Activated naive CD4-positive, alpha-beta T cell treated with anti-CD3 and anti-CD28 coated beads, Interleukin-2, amount 50 U/mL, for 24 hours (primary cell): ENCODE results near the gene ABR.

Experiments
- H3K27ac Mint-ChIP-seq: one replicate; pipeline ENCODE4 v1.8.0; 2021; ENCODE audit warnings: mild to moderate bottlenecking, mixed read lengths
- H3K27me3 Mint-ChIP-seq: one replicate; pipeline ENCODE4 v1.8.0; 2021; ENCODE audit warnings: mixed read lengths
- H3K36me3 Mint-ChIP-seq: one replicate; pipeline ENCODE4 v1.8.0; 2021; ENCODE audit warnings: mixed read lengths
- H3K4me1 Mint-ChIP-seq: one replicate; pipeline ENCODE4 v1.8.0; 2021; ENCODE audit warnings: mixed read lengths
- H3K4me3 Mint-ChIP-seq: one replicate; pipeline ENCODE4 v1.8.0; 2021; ENCODE audit warnings: mild to moderate bottlenecking, mixed read lengths
- H3K9me3 Mint-ChIP-seq: one replicate; pipeline ENCODE4 v1.8.0; 2021; ENCODE audit warnings: mixed read lengths

The ABR gene

GRCh38 chr17:956905-957304 is 222.9 kb downstream of the ABR start:
- Mint-ChIP-seq H3K4me1 (no peaks in the 10 kb centered on the region), H3K27ac (no peak overlapping the region), H3K4me3 (no peak overlapping the region), H3K27me3 (peaks cover 3% of the 10 kb centered on the region), H3K9me3 (no peaks in the 10 kb centered on the region), H3K36me3 (no peaks in the 10 kb centered on the region)

- Mint-ChIP-seq H3K27me3 (peaks cover 12% of the 10 kb centered on the region), H3K4me1 (no peaks in the 10 kb centered on the region), H3K36me3 (no peaks in the 10 kb centered on the region), H3K4me3 (no peak overlapping the region), H3K9me3 (no peaks in the 10 kb centered on the region), H3K27ac (peak overlapping the region; percentile 51)
Measured at GRCh38 chr17:954431-955164, 225.2 kb downstream of the ABR start.

- Mint-ChIP-seq H3K36me3 (no peaks in the 10 kb centered on the region), H3K27ac (no peak overlapping the region), H3K9me3 (no peaks in the 10 kb centered on the region), H3K27me3 (peaks cover 12% of the 10 kb centered on the region), H3K4me1 (no peaks in the 10 kb centered on the region), H3K4me3 (no peak overlapping the region)
Measured at GRCh38 chr17:953767-954166, 226.0 kb downstream of the ABR start.
